ENCODE results near the gene AIF1L. TPM values are rescaled to one million over a fixed set of nuclear protein-coding genes. Genes with fewer than 3 reads are reported as not detected.

The AIF1L gene
- total RNA-seq, 1 donor from 2014 or later: 16.3 TPM

DNA sequence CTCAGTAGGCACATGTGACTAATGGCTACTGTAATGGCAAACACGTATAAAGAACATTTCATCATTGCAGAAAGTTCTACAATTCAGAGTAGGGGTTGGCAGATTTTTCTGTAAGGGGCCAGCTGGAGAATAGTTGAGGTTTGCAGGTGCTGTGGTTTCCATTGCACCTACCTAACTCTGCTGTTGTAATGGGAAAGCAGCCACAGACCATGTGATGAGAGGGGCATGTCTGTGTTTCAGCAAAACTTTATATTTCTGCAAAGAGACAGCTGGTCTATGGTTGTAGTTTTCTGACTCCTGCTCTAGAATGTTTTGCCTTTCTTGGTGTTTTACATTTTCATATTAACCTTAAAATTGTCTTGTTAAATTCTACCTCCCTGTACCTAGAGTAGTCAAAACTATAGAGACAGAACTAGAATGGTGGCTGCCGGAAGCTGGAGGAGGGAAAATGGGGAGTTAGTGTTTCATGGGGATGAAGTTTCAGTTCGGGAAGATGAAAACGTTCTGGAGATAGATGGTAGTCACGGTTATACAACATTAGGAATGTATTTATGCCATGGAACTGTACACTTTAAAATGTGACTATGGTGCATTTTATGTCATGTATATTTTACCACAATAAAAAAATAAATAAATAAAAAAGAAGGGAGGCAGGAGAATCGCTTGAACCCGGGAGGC lies 73.4 kb downstream of the AIF1L start:
- TF ChIP-seq, protein P1, sequence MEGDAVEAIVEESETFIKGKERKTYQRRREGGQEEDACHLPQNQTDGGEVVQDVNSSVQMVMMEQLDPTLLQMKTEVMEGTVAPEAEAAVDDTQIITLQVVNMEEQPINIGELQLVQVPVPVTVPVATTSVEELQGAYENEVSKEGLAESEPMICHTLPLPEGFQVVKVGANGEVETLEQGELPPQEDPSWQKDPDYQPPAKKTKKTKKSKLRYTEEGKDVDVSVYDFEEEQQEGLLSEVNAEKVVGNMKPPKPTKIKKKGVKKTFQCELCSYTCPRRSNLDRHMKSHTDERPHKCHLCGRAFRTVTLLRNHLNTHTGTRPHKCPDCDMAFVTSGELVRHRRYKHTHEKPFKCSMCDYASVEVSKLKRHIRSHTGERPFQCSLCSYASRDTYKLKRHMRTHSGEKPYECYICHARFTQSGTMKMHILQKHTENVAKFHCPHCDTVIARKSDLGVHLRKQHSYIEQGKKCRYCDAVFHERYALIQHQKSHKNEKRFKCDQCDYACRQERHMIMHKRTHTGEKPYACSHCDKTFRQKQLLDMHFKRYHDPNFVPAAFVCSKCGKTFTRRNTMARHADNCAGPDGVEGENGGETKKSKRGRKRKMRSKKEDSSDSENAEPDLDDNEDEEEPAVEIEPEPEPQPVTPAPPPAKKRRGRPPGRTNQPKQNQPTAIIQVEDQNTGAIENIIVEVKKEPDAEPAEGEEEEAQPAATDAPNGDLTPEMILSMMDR (IDR thresholded peaks at IDR 0.05; ENCODE audit: unreplicated experiment): no peak
- H3K27me3 Mint-ChIP-seq (ENCODE audit: unreplicated experiment): no peaks in the 10 kb centered on the region
- no peak overlapping the region for H3K27ac Mint-ChIP-seq (ENCODE audit: unreplicated experiment)
- no peak for DNase-seq (ENCODE audit: low spot score)
- H3K36me3 Mint-ChIP-seq (ENCODE audit: low read depth, unreplicated experiment): peaks cover 23% of the 10 kb centered on the region
- no peaks in the 10 kb centered on the region for H3K9me3 Mint-ChIP-seq (ENCODE audit: unreplicated experiment)
- peak overlapping the region; percentile 7 for H3K4me3 Mint-ChIP-seq (ENCODE audit: unreplicated experiment)
- no peaks in the 10 kb centered on the region for H3K4me1 Mint-ChIP-seq (ENCODE audit: unreplicated experiment)

Other genes starting within 250 kb of the AIF1L start
- not detected for gene QRFP, start 199.7 kb upstream of the AIF1L start, total RNA-seq (ENCODE audit: unreplicated experiment)
- 0.33 TPM for gene FIBCD1, start 157.3 kb upstream of the AIF1L start, total RNA-seq (ENCODE audit: unreplicated experiment)
- 30.1 TPM for gene LAMC3, start 87.4 kb upstream of the AIF1L start, total RNA-seq (ENCODE audit: unreplicated experiment)
- 60.8 TPM for gene NUP214, start 29.1 kb downstream of the AIF1L start, total RNA-seq (ENCODE audit: unreplicated experiment)
- 73.4 TPM for gene FAM78A, start 180.0 kb downstream of the AIF1L start, total RNA-seq (ENCODE audit: unreplicated experiment)
- gene PLPP7, start 193.2 kb downstream of the AIF1L start, total RNA-seq (ENCODE audit: unreplicated experiment): 4.9 TPM